Neural progenitor cell (in vitro differentiated cells): Measurements from ENCODE around the gene FGD2. TPM values are rescaled to one million over a fixed set of nuclear protein-coding genes. Genes with fewer than 3 reads are reported as not detected.
A peak's percentile ranks its signal among the peaks of the same experiment; 100 is the strongest.
"Not testable (repeated sequence)": the region's sequence is repeated elsewhere in the genome, so short reads cannot be mapped to it uniquely, and the experiment has no call there.

ENCODE experiments used
- DNase-seq: peaks from one replicate; pipeline ENCODE4 v3.0.0-alpha.2; 2016; ENCODE audit warnings: low spot score
- H2AFZ ChIP-seq: fragments of 200-600 bp; sonication (generic); replicated peaks from 2 replicates; pipeline ENCODE4 v1.6.1; 2016; ENCODE audit warnings: antibody characterized with exemption
- H3F3A ChIP-seq: fragments of 200-600 bp; sonication (generic); 2 replicates; pipeline ENCODE4 v1.6.1; 2016; ENCODE audit warnings: antibody characterized with exemption, low read depth
- H3K27ac ChIP-seq: fragments of 200-600 bp; sonication (generic); 2 replicates; pipeline ENCODE4 v1.5.1; 2016; ENCODE audit warnings: mild to moderate bottlenecking
- H3K27me3 ChIP-seq: fragments of 200-600 bp; sonication (generic); 2 replicates; pipeline ENCODE4 v1.6.1; 2016; ENCODE audit warnings: mild to moderate bottlenecking, moderate library complexity
- H3K36me3 ChIP-seq: fragments of 200-600 bp; sonication (generic); 2 replicates; pipeline ENCODE4 v1.5.1; 2016
- H3K4me1 ChIP-seq: fragments of 200-600 bp; sonication (generic); 2 replicates; pipeline ENCODE4 v1.6.1; 2016; ENCODE audit warnings: mixed run types
- H3K4me2 ChIP-seq: fragments of 200-600 bp; sonication (generic); 2 replicates; pipeline ENCODE4 v1.6.1; 2016
- H3K4me3 ChIP-seq: fragments of 200-600 bp; sonication (generic); 2 replicates; pipeline ENCODE4 v1.5.1; 2016
- H3K79me2 ChIP-seq: fragments of 200-600 bp; sonication (generic); 2 replicates; pipeline ENCODE4 v1.6.1; 2016; ENCODE audit warnings: low read depth
- H3K9ac ChIP-seq: fragments of 200-600 bp; sonication (generic); 2 replicates; pipeline ENCODE4 v1.6.1; 2016
- H3K9me3 ChIP-seq: fragments of 200-600 bp; sonication (generic); 2 replicates; pipeline ENCODE4 v1.5.1; 2016; ENCODE audit warnings: low read depth
- H4K20me1 ChIP-seq: fragments of 200-600 bp; sonication (generic); 2 replicates; pipeline ENCODE4 v1.6.1; 2016; ENCODE audit warnings: low read depth
- H3K27ac Mint-ChIP-seq: 3 replicates; pipeline ENCODE4 v1.8.0; 2021; ENCODE audit warnings: mixed read lengths
- H3K27me3 Mint-ChIP-seq: 2 replicates; pipeline ENCODE4 v1.8.0; 2022; ENCODE audit warnings: low read depth, mild to moderate bottlenecking, inconsistent platforms, moderate library complexity, mixed read lengths; ENCODE audit not compliant: insufficient read depth
- H3K36me3 Mint-ChIP-seq: 3 replicates; pipeline ENCODE4 v1.8.0; 2021; ENCODE audit warnings: mixed read lengths
- H3K4me1 Mint-ChIP-seq: 3 replicates; pipeline ENCODE4 v1.8.0; 2021; ENCODE audit warnings: mixed read lengths
- H3K4me3 Mint-ChIP-seq: 3 replicates; pipeline ENCODE4 v1.8.0; 2021; ENCODE audit warnings: mild to moderate bottlenecking, moderate library complexity, mixed read lengths
- H3K9me3 Mint-ChIP-seq: 3 replicates; pipeline ENCODE4 v1.8.0; 2020; ENCODE audit warnings: mixed read lengths
- EZH2 ChIP-seq: fragments of 200-600 bp; sonication (generic); IDR thresholded peaks from 2 replicates; pipeline ENCODE4 v1.6.1; 2017; ENCODE audit warnings: antibody characterized with exemption, mild to moderate bottlenecking, moderate library complexity
- EZH2phosphoT487 ChIP-seq: fragments of 200-600 bp; sonication (generic); IDR thresholded peaks from 2 replicates; pipeline ENCODE4 v1.6.1; 2017; ENCODE audit warnings: antibody characterized with exemption
- total RNA-seq: library from RNA; depleted of rRNA; stranded (reverse); fragments of >200 nt; gene quantifications from 2 replicates; pipeline ENCODE4 v1.2.3, GENCODE V29; 2015; ENCODE audit warnings: low replicate concordance
- TF ChIP-seq, protein P1 (sequence below): fragments of 200-600 bp; sonication (generic); IDR thresholded peaks from 2 replicates; pipeline ENCODE4 v1.5.1; 2017; ENCODE audit warnings: antibody characterized with exemption, mild to moderate bottlenecking

The FGD2 gene
- total RNA-seq, 1 donor from 2014 or later = 0.06 TPM

GRCh38 chr6:37057128-37057471 lies 51.6 kb downstream of the FGD2 start:
- Mint-ChIP-seq H3K9me3 (no peaks in the 10 kb centered on the region), H3K4me3 (no peak overlapping the region), H3K27me3 (peaks cover 14% of the 10 kb centered on the region), H3K36me3 (no peaks in the 10 kb centered on the region), H3K4me1 (peaks cover 52% of the 10 kb centered on the region), H3K27ac (no peak overlapping the region)
- Histone ChIP-seq H3K4me2 (no peak overlapping the region), H3F3A (peaks cover 39% of the 10 kb centered on the region), H3K9ac (no peak overlapping the region), H3K79me2 (no peaks in the 10 kb centered on the region), H4K20me1 (peaks cover under 1% of the 10 kb centered on the region), H2AFZ (no peak overlapping the region), H3K4me1 (peaks cover 16% of the 10 kb centered on the region), H3K36me3 (no peaks in the 10 kb centered on the region), H3K9me3 (no peaks in the 10 kb centered on the region), H3K27ac (no peak overlapping the region), H3K4me3 (no peak overlapping the region), H3K27me3 (no peaks in the 10 kb centered on the region)
- DNase-seq = no peak
- TF ChIP-seq EZH2 = no peak
- TF ChIP-seq, protein P1, sequence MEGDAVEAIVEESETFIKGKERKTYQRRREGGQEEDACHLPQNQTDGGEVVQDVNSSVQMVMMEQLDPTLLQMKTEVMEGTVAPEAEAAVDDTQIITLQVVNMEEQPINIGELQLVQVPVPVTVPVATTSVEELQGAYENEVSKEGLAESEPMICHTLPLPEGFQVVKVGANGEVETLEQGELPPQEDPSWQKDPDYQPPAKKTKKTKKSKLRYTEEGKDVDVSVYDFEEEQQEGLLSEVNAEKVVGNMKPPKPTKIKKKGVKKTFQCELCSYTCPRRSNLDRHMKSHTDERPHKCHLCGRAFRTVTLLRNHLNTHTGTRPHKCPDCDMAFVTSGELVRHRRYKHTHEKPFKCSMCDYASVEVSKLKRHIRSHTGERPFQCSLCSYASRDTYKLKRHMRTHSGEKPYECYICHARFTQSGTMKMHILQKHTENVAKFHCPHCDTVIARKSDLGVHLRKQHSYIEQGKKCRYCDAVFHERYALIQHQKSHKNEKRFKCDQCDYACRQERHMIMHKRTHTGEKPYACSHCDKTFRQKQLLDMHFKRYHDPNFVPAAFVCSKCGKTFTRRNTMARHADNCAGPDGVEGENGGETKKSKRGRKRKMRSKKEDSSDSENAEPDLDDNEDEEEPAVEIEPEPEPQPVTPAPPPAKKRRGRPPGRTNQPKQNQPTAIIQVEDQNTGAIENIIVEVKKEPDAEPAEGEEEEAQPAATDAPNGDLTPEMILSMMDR = no peak
- TF ChIP-seq EZH2phosphoT487 = no peak

DNA sequence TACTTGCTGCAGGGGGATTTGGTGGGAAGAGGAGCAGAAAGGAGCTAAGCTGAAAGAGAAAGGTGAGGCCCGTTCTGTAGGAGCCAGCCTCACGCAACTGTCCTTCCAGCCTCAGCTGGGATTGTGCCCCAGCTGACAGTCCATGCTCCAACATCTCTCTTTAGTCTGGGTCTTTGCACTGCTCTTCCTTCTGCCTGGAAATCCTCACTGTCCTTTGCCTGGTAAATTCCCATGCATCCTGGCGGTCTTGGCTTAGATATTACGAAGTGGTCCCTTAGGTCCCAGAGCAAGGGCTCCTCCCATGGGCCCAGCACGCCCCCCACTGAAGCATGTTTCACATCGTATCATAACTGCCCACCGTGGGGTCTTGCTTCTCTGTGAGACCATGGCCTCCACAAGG lies 52.2 kb downstream of the FGD2 start:
- Histone ChIP-seq H3K79me2 (no peaks in the 10 kb centered on the region), H3F3A (peaks cover 33% of the 10 kb centered on the region), H3K4me2 (no peak overlapping the region), H3K4me1 (peaks cover 14% of the 10 kb centered on the region), H3K9me3 (no peaks in the 10 kb centered on the region), H3K4me3 (no peak overlapping the region), H3K9ac (no peak overlapping the region), H3K27me3 (no peaks in the 10 kb centered on the region), H3K27ac (no peak overlapping the region), H4K20me1 (no peaks in the 10 kb centered on the region), H3K36me3 (no peaks in the 10 kb centered on the region), H2AFZ (no peak overlapping the region)
- DNase-seq = no peak
- Mint-ChIP-seq H3K36me3 (no peaks in the 10 kb centered on the region), H3K27me3 (peaks cover 15% of the 10 kb centered on the region), H3K27ac (peak overlapping the region; percentile 51), H3K9me3 (no peaks in the 10 kb centered on the region), H3K4me1 (peaks cover 55% of the 10 kb centered on the region), H3K4me3 (no peak overlapping the region)
- no peak for TF ChIP-seq EZH2
- no peak for TF ChIP-seq EZH2phosphoT487
- TF ChIP-seq, protein P1 = no peak

DNA sequence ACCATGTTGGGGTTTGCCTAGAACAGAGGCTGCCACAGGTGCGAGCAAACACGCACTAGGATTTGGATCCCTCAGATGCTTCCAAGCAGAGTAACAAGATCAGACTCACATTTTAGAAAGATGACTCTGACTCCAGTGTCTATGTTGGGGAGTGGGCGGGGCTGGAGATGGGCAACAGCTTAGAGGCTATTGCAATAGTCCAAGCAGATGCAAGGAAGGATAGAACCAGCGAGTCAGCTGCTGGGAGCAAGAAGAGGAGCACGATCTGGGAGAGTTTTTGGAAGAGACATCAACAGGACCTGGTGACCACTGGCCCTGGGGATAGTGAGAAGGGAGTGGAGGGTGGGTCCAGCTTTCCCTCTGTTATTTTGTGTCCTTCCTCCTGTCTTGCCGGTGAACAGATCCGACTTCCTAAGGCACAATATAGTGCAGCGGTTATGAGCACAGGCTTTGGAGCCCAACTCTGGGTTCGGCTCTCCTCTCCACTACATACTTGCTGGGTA lies 52.7 kb downstream of the FGD2 start:
- H3K4me2 ChIP-seq = no peak overlapping the region

GRCh38 chr6:37058984-37059343 lies 53.5 kb downstream of the FGD2 start:
- Histone ChIP-seq H3K4me1 (peaks cover 14% of the 10 kb centered on the region), H3F3A (peaks cover 33% of the 10 kb centered on the region), H3K4me2 (peak overlapping the region; percentile 37)
- H3K27me3 ChIP-seq, H3K9me3 Mint-ChIP-seq, H4K20me1 ChIP-seq, H3K4me3 ChIP-seq, H3K27ac ChIP-seq, H3K36me3 ChIP-seq, H3K36me3 Mint-ChIP-seq, H3K4me3 Mint-ChIP-seq, H3K9me3 ChIP-seq, H2AFZ ChIP-seq, H3K79me2 ChIP-seq, DNase-seq, H3K9ac ChIP-seq: not testable (repeated sequence)
- Mint-ChIP-seq H3K27me3 (peaks cover 15% of the 10 kb centered on the region), H3K27ac (peak overlapping the region; percentile 94), H3K4me1 (peaks cover 52% of the 10 kb centered on the region)

More for the DNA sequence above, 52.7 kb downstream of the FGD2 start:
- no peaks in the 10 kb centered on the region for H3K9me3 ChIP-seq
- H3K27me3 ChIP-seq = no peaks in the 10 kb centered on the region
- H3K4me3 Mint-ChIP-seq = peak overlapping the region; percentile 67
- no peak overlapping the region for H2AFZ ChIP-seq
- H3K27ac ChIP-seq = no peak overlapping the region
- peak overlapping the region; percentile 62 for H3K27ac Mint-ChIP-seq
- no peak overlapping the region for H3K4me3 ChIP-seq
- H3F3A ChIP-seq = peaks cover 33% of the 10 kb centered on the region
- H3K79me2 ChIP-seq = no peaks in the 10 kb centered on the region
- H3K36me3 ChIP-seq = no peaks in the 10 kb centered on the region
- H3K9ac ChIP-seq = no peak overlapping the region
- no peaks in the 10 kb centered on the region for H3K9me3 Mint-ChIP-seq
- no peaks in the 10 kb centered on the region for H4K20me1 ChIP-seq
- peaks cover 14% of the 10 kb centered on the region for H3K4me1 ChIP-seq
- peaks cover 15% of the 10 kb centered on the region for H3K27me3 Mint-ChIP-seq
- no peaks in the 10 kb centered on the region for H3K36me3 Mint-ChIP-seq
- no peak for DNase-seq
- TF ChIP-seq EZH2phosphoT487 (no peak), EZH2 (no peak)
- TF ChIP-seq, protein P1 = no peak
- H3K4me1 Mint-ChIP-seq = peaks cover 55% of the 10 kb centered on the region
